Skeletal muscle satellite cell (primary cell): Measurements from ENCODE around the gene CD93.

Experiments
- H3K27me3 ChIP-seq: 2 replicates; pipeline ENCODE4 v1.7.0; 2013; ENCODE audit warnings: low read length; ENCODE audit not compliant: control insufficient read depth, insufficient read depth
- H3K36me3 ChIP-seq: 2 replicates; pipeline ENCODE4 v1.7.0; 2013; ENCODE audit warnings: mild to moderate bottlenecking, control low read depth, low read length; ENCODE audit not compliant: insufficient read depth
- H3K4me1 ChIP-seq: 2 replicates; pipeline ENCODE4 v1.7.0; 2013; ENCODE audit warnings: low read length; ENCODE audit not compliant: control insufficient read depth, insufficient read depth
- H3K4me2 ChIP-seq: 2 replicates; pipeline ENCODE4 v1.7.0; 2013; ENCODE audit warnings: mild to moderate bottlenecking, low read length
- H3K4me3 ChIP-seq: 2 replicates; pipeline ENCODE4 v1.7.0; 2013; ENCODE audit warnings: low read length
- H3K9ac ChIP-seq: 2 replicates; pipeline ENCODE4 v1.7.0; 2013; ENCODE audit warnings: mild to moderate bottlenecking, low read depth, low read length, moderate library complexity
- H3K9me3 ChIP-seq: replicated peaks from 2 replicates; pipeline ENCODE4 v1.7.0; 2013; ENCODE audit warnings: mild to moderate bottlenecking, control low read depth, low read length

The CD93 gene

GRCh38 chr20:23062632-23063031 is 23.5 kb downstream of the CD93 start:
- H3K4me1 ChIP-seq = peaks cover 19% of the 10 kb centered on the region
- H3K9me3 ChIP-seq = no peaks in the 10 kb centered on the region
- no peak overlapping the region for H3K4me3 ChIP-seq
- H3K27me3 ChIP-seq = peaks cover 18% of the 10 kb centered on the region
- no peak overlapping the region for H3K4me2 ChIP-seq
- H3K9ac ChIP-seq = no peak overlapping the region
- no peaks in the 10 kb centered on the region for H3K36me3 ChIP-seq

GRCh38 chr20:23061734-23062561 is 24.2 kb downstream of the CD93 start:
- H3K4me1 ChIP-seq = peaks cover 19% of the 10 kb centered on the region
- peak overlapping the region; percentile 0 for H3K9ac ChIP-seq
- H3K36me3 ChIP-seq = no peaks in the 10 kb centered on the region
- H3K9me3 ChIP-seq = no peaks in the 10 kb centered on the region
- H3K4me3 ChIP-seq = no peak overlapping the region
- peak overlapping the region; percentile 20 for H3K4me2 ChIP-seq
- H3K27me3 ChIP-seq = peaks cover 15% of the 10 kb centered on the region

DNA sequence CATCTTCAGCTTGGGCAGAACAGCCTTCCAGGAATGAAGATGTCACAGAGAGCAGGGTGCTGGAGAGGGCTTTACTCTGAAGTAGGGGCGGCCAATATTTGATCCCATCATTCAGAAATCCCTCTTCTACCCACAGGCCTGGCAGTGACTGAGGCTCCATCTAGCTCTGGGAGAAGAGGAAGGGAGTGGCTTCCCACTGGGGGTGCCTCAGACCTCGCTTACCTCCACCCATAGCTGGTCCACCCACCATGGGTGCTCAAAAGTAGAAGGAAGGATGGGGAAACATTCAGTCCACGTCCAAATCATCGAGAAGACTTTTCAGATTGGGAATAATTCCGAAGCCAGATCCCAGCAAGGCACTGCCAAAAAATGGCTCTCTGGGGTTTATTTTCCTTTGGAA is 24.9 kb downstream of the CD93 start:
- H3K36me3 ChIP-seq = no peaks in the 10 kb centered on the region
- peak overlapping the region; percentile 20 for H3K4me2 ChIP-seq
- H3K9me3 ChIP-seq = peaks cover 3% of the 10 kb centered on the region
- H3K9ac ChIP-seq = peak overlapping the region; percentile 0
- no peak overlapping the region for H3K4me3 ChIP-seq
- H3K27me3 ChIP-seq = peaks cover 10% of the 10 kb centered on the region
- peaks cover 19% of the 10 kb centered on the region for H3K4me1 ChIP-seq

DNA sequence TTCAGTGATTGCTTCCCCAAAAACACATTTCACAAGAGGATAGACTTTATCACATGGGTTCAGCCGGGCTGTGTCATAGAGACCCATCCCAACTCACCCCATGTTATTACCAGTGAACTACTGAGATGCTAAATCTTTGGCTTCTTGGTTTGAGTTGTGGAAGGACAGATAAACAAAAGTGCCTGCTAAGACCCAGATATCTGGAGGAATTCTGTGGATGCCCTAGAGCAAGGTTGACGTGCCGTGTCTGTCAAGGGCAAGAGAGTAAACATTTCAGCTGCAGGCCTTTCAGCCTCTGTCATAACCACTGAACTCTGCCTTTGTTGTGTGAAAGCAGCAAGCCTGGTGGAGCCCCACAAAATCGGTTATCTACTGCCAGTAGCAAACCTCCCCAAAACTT is 25.5 kb downstream of the CD93 start:
- H3K9ac ChIP-seq = no peak overlapping the region
- peaks cover 19% of the 10 kb centered on the region for H3K4me1 ChIP-seq
- no peaks in the 10 kb centered on the region for H3K36me3 ChIP-seq
- peaks cover 3% of the 10 kb centered on the region for H3K9me3 ChIP-seq
- peaks cover 11% of the 10 kb centered on the region for H3K27me3 ChIP-seq
- H3K4me3 ChIP-seq = no peak overlapping the region
- H3K4me2 ChIP-seq = no peak overlapping the region

- Histone ChIP-seq H3K36me3 (no peaks in the 10 kb centered on the region), H3K4me3 (no peak overlapping the region)
Observed at GRCh38 chr20:23059846-23060245, 26.3 kb downstream of the CD93 start.

GRCh38 chr20:23059001-23059400 is 27.1 kb downstream of the CD93 start:
- Histone ChIP-seq H3K4me3 (no peak overlapping the region), H3K9me3 (peaks cover 3% of the 10 kb centered on the region), H3K27me3 (peaks cover 6% of the 10 kb centered on the region), H3K4me2 (no peak overlapping the region), H3K4me1 (peaks cover 19% of the 10 kb centered on the region), H3K36me3 (no peaks in the 10 kb centered on the region), H3K9ac (no peak overlapping the region)

More at GRCh38 chr20:23059846-23060245, 26.3 kb downstream of the CD93 start:
- H3K4me2 ChIP-seq = no peak overlapping the region
- H3K4me1 ChIP-seq = peaks cover 19% of the 10 kb centered on the region
- H3K27me3 ChIP-seq = peaks cover 6% of the 10 kb centered on the region
- H3K9me3 ChIP-seq = peaks cover 3% of the 10 kb centered on the region
- no peak overlapping the region for H3K9ac ChIP-seq

- Histone ChIP-seq H3K36me3 (no peaks in the 10 kb centered on the region), H3K4me3 (no peak overlapping the region), H3K27me3 (peaks cover 10% of the 10 kb centered on the region), H3K4me1 (peaks cover 19% of the 10 kb centered on the region), H3K9ac (no peak overlapping the region), H3K9me3 (peaks cover 3% of the 10 kb centered on the region), H3K4me2 (no peak overlapping the region)
Observed at GRCh38 chr20:23058240-23058639, 27.9 kb downstream of the CD93 start.

GRCh38 chr20:23052904-23053303 is 33.2 kb downstream of the CD93 start:
- Histone ChIP-seq H3K4me3 (no peak overlapping the region), H3K9ac (no peak overlapping the region), H3K9me3 (peaks cover 3% of the 10 kb centered on the region), H3K4me1 (peaks cover 34% of the 10 kb centered on the region), H3K4me2 (no peak overlapping the region), H3K36me3 (no peaks in the 10 kb centered on the region), H3K27me3 (peaks cover 25% of the 10 kb centered on the region)

DNA sequence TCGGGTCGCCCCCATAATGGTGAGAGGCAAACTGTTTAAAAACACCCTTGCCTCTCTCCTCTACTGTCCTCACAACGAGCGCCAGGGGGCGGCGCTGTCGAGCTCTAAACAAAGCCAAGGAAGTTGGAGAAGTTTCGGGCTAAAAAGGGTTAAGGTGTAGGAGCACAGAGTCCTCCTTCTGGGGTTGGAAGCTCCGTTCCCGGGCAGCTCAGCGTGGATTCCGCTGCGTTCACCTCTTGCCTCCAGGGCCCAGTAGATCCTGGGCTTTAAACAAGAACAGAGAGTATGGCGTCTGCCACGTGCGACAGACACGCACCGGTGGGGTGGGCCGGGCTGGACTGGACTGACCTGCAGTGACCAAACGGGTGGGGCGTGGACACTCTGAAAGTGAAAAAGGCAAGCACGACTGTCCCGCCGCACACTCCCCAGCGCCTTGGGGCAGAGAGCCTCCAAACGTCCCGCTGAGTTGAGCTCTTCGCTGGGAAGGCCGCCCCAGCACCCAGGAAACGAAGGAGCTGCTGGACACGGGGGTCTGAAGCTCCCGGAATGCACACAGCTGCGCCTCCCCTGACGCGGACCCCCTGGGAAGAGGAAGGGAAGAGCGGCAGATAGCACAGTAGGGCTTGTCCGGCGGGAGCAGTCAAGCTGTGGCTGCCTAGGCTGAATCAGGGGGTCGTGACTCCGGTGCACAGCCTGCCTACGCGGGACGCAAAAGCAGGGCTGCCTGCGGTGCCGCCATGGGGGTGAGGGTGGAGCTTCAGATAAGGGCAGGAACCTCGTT is 35.1 kb downstream of the CD93 start:
- H3K27me3 ChIP-seq = peaks cover 28% of the 10 kb centered on the region
- H3K4me3 ChIP-seq = peak overlapping the region; percentile 67
- peaks cover 40% of the 10 kb centered on the region for H3K4me1 ChIP-seq

GRCh38 chr20:23050076-23050838 is 35.9 kb downstream of the CD93 start:
- Histone ChIP-seq H3K4me2 (peak overlapping the region; percentile 88), H3K4me1 (peaks cover 40% of the 10 kb centered on the region), H3K9ac (peak overlapping the region; percentile 76), H3K4me3 (peak overlapping the region; percentile 67), H3K9me3 (no peaks in the 10 kb centered on the region), H3K27me3 (peaks cover 28% of the 10 kb centered on the region), H3K36me3 (no peaks in the 10 kb centered on the region)

More for the DNA sequence above, 35.1 kb downstream of the CD93 start:
- Histone ChIP-seq H3K9me3 (no peaks in the 10 kb centered on the region), H3K4me2 (peak overlapping the region; percentile 88), H3K36me3 (no peaks in the 10 kb centered on the region), H3K9ac (peak overlapping the region; percentile 76)
